HepG2 (cell line): ENCODE data around the gene DLX1. TPM values are rescaled to one million over a fixed set of nuclear protein-coding genes. Genes with fewer than 3 reads are reported as not detected.

ENCODE experiments used
- ATAC-seq: fragments of 200-7000 bp; cut with Tn5 transposase; 3 replicates; pipeline ENCODE4 v1.9.1; 2020; ENCODE audit warnings: mild to moderate bottlenecking, moderate library complexity
- BruUV-seq: library from RNA; stranded (reverse); fragments of 400-500 nt; replicated peaks from 2 replicates; lab custom pipeline; 2021; lab: Mats Ljungman, UMichigan
- CTCF ChIA-PET: fragments of 300-600 bp; formaldehyde crosslinking; extraction: SDS; loops from one replicate; lab custom pipeline; 2021; ENCODE audit warnings: low total read pairs, inconsistent platforms, low intra/inter-chr PET ratio; lab: Yijun Ruan, JAX
- POLR2A ChIA-PET: fragments of 350-600 bp; sonication (Branson Sonifier 250); formaldehyde crosslinking; loops from one replicate; lab custom pipeline; 2020; ENCODE audit warnings: antibody characterized with exemption, inconsistent platforms; lab: Yijun Ruan, JAX
- DNase-seq: peaks from one replicate; pipeline ENCODE4 v3.0.0-alpha.2; 2015; ENCODE audit warnings: low spot score
- FAIRE-seq: peaks from 3 replicates; lab custom pipeline; 2011; peaks lifted over from hg19 to GRCh38; lab: Jason Lieb, UNC
- H2AFZ ChIP-seq: one replicate; pipeline ENCODE4 v1.6.1; 2011; ENCODE audit warnings: low read length, inconsistent platforms
- H3K27ac ChIP-seq: fragments of 300-600 bp; 3 replicates; pipeline ENCODE4 v1.8.0; 2011; ENCODE audit warnings: mixed run types, mild to moderate bottlenecking, mixed read lengths, low read length, inconsistent platforms; ENCODE audit not compliant: insufficient read depth; ENCODE audit errors: extremely low read length
- H3K27me3 ChIP-seq, 2 experiments: fragments of 200-600 bp in 1 of 2; 2 replicates in 1 of 2; 3 replicates in 1 of 2; pipeline versions ENCODE4 v1.6.0 to v1.8.0; 2011; ENCODE audit warnings: low read length in 2 of 2, mild to moderate bottlenecking in 2 of 2, moderate library complexity in 2 of 2, inconsistent platforms in 1 of 2; ENCODE audit not compliant: insufficient read depth in 2 of 2, control insufficient read depth in 1 of 2
- H3K36me3 ChIP-seq, 2 experiments: fragments of 200-600 bp in 1 of 2; replicated peaks in 1 of 2; 2 replicates in 1 of 2; 3 replicates in 1 of 2; pipeline versions ENCODE4 v1.5.1 to v1.8.0; 2011; ENCODE audit warnings: low read length in 2 of 2, inconsistent platforms in 1 of 2; ENCODE audit not compliant: insufficient read depth in 2 of 2, control insufficient read depth in 1 of 2
- H3K4me1 ChIP-seq: 2 replicates; pipeline ENCODE4 v1.5.1; 2012; ENCODE audit warnings: low read length, inconsistent platforms; ENCODE audit not compliant: insufficient read depth
- H3K4me2 ChIP-seq: 2 replicates; pipeline ENCODE4 v1.6.0; 2011; ENCODE audit warnings: low read depth, low read length, inconsistent platforms
- H3K4me3 ChIP-seq, 3 experiments: fragments of 200-600 bp in 1 of 3; sonication (generic), shearing (Covaris generic) in 1 of 3; replicated peaks in 1 of 3; 2 replicates each; pipeline ENCODE4 v1.5.1; 2011 to 2016; ENCODE audit warnings: low read length in 3 of 3, inconsistent platforms in 2 of 3, low read depth in 2 of 3, mild to moderate bottlenecking in 2 of 3, control low read depth in 1 of 3, mixed read lengths in 1 of 3; ENCODE audit not compliant: insufficient read depth in 1 of 3
- H3K79me2 ChIP-seq: one replicate; pipeline ENCODE4 v1.6.1; 2011; ENCODE audit warnings: low read length, inconsistent platforms; ENCODE audit not compliant: insufficient read depth
- H3K9ac ChIP-seq: 2 replicates; pipeline ENCODE4 v1.6.0; 2011; ENCODE audit warnings: mild to moderate bottlenecking, low read depth, low read length, inconsistent platforms; ENCODE audit not compliant: insufficient read depth
- H3K9me3 ChIP-seq: 2 replicates; pipeline ENCODE4 v1.5.1; 2012; ENCODE audit warnings: mild to moderate bottlenecking, low read length
- H4K20me1 ChIP-seq: 2 replicates; pipeline ENCODE4 v1.6.0; 2011; ENCODE audit warnings: inconsistent platforms, mild to moderate bottlenecking, low read length, moderate library complexity; ENCODE audit not compliant: insufficient read depth
- AGO1 ChIP-seq: fragments of 200-400 bp; formaldehyde crosslinking; IDR thresholded peaks from 2 replicates; pipeline ENCODE4 v1.6.1; 2017; ENCODE audit warnings: mild to moderate bottlenecking, low read depth, low read length, moderate library complexity; ENCODE audit not compliant: poor library complexity, severe bottlenecking
- ARID2 ChIP-seq: sonication (generic); formaldehyde crosslinking; IDR thresholded peaks from 2 replicates; pipeline ENCODE4 v1.8.1; 2022; ENCODE audit warnings: mild to moderate bottlenecking, missing genetic modification reagents, borderline replicate concordance
- BORCS8-MEF2B ChIP-seq: sonication (generic); formaldehyde crosslinking; IDR thresholded peaks from 2 replicates; pipeline ENCODE4 v1.8.0; 2022; ENCODE audit warnings: mild to moderate bottlenecking, missing genetic modification reagents
- CBX2 ChIP-seq, 2 experiments: fragments of 200-600 bp in 1 of 2; sonication (generic); formaldehyde crosslinking in 1 of 2; IDR thresholded peaks; 2 replicates each; pipeline versions ENCODE4 v1.7.0 to v1.8.1; 2018 to 2022; ENCODE audit warnings: low read depth in 2 of 2, low read length in 1 of 2, mild to moderate bottlenecking in 1 of 2, missing genetic modification reagents in 1 of 2
- GLI4 ChIP-seq: sonication (generic); formaldehyde crosslinking; IDR thresholded peaks from 2 replicates; pipeline ENCODE4 v1.5.1; 2020; ENCODE audit warnings: missing genetic modification reagents, mild to moderate bottlenecking, moderate library complexity, borderline replicate concordance
- KLF15 ChIP-seq: sonication (generic); formaldehyde crosslinking; IDR thresholded peaks from 2 replicates; pipeline ENCODE4 v1.8.1; 2023; ENCODE audit warnings: borderline replicate concordance, mild to moderate bottlenecking, inconsistent platforms, missing genetic modification reagents, mixed read lengths
- ZNF292 ChIP-seq: sonication (generic); formaldehyde crosslinking; IDR thresholded peaks from 2 replicates; pipeline ENCODE4 v1.8.1; 2022; ENCODE audit warnings: mild to moderate bottlenecking, low read depth, missing genetic modification reagents, borderline replicate concordance
- ZNF800 ChIP-seq: sonication (generic); formaldehyde crosslinking; IDR thresholded peaks from 2 replicates; pipeline ENCODE4 v1.4.0; 2020; ENCODE audit warnings: missing genetic modification reagents
- WGBS: methylation state at CpG from one replicate; pipeline ENCODE4 v1.1.6; 2017; ENCODE audit warnings: low lambda C conversion rate; 5-methylcytosine and 5-hydroxymethylcytosine counted together
- in situ Hi-C: cut with HindIII; loops from 2 replicates; pipeline ENCODE4 v1.10.0; 2017; ENCODE audit warnings: low pct_unique_long_range_greater_than_20kb; ENCODE audit not compliant: extremely low pct_ligation_motif_present
- intact Hi-C: fragments of 100-400 bp; cut with micrococcal nuclease; formaldehyde crosslinking; loops from one replicate; pipeline ENCODE4 v1.10.0; 2022; ENCODE audit not compliant: unreplicated experiment
- polyA plus RNA-seq, 8 experiments: library from polyadenylated mRNA; depleted of rRNA in 3 of 8; stranded (reverse) in 7 of 8; unstranded in 1 of 8; fragments of >200 nt; fragmentation: Illumina TruSeq in 4 of 8; extraction: Trizol in 4 of 8; gene quantifications; 2 replicates each; pipeline versions ENCODE4 v1.2.1 to v1.2.3, GENCODE V29; 2011 to 2016; ENCODE audit warnings: low read depth in 4 of 8, missing spikeins in 1 of 8, mixed read lengths in 1 of 8; ENCODE audit not compliant: insufficient read depth in 1 of 8
- total RNA-seq, 5 experiments: library from RNA; depleted of rRNA; stranded (reverse); fragments of >200 nt; fragmentation: Illumina TruSeq; extraction: Trizol; gene quantifications; 2 replicates each; pipeline ENCODE4 v1.2.3, GENCODE V29; 2016; ENCODE audit warnings: low read depth in 1 of 5
- TF ChIP-seq, protein P1 (sequence below): sonication (generic); formaldehyde crosslinking; IDR thresholded peaks from 2 replicates; pipeline ENCODE4 v1.4.0; 2020; ENCODE audit warnings: missing genetic modification reagents
- TF ChIP-seq, protein P2 (sequence below): sonication (generic); formaldehyde crosslinking; IDR thresholded peaks from 2 replicates; pipeline ENCODE4 v1.4.0; 2020; ENCODE audit warnings: missing genetic modification reagents

DLX1 gene
- total and polyA plus RNA-seq, 2 of the 13 experiments (the other 11 are each of a cell fraction or from before 2014, with no cell fraction given) = 0.18 to 0.86 TPM

DNA sequence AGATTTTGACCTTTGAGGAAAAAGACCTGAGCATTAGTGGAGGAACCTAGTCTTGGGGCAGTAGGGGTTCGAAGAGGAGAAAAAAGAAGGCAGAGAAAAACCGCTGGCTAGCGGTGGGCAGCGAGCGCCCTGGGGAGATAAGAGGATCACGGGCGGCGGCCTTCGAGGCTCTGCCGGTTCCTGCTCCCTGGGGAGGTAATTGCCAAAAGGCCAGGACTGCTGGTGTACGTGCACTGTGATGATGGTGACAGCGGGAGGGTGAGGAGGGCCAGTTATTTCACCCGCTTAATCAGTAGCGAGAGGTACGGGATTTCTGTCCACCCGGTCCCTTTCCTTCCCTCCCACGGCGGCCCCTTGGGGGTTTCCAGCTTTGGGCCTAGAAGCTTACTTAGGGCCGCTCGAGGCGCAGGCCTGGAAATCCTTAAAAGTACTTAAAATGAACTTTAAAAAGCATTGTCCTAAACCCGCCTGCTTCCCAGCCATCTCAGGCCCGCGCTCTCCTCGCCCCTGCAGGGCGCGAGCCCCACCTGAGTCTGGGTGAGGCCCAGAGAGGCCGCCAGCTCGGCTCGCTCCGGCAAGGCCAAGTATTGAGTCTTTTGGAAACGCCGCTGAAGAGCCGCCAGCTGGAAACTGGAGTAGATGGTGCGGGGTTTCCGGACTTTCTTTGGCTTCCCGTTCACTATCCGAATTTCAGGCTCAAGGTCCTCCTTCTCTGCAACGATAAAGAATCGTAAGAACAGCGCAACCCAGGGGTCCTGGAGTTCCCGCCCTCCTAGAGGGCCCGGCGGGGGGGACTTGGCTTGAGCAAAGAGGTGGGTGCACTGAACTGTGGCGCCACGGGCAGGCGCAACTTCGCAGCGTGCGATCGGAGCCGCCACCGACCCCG lies 15.9 kb downstream of the DLX1 start:
- no peaks in the 10 kb centered on the region for H3K36me3 ChIP-seq
- no peak for DNase-seq
- 54% methylated on average over 54 of the region's 54 CpGs for WGBS
- ATAC-seq = peak; percentile 1
- ChIA-PET CTCF (no interaction called here), POLR2A (interaction anchor here (0.9 to 2.8 kb wide), 9 partner anchors 10 to 413 kb away, joined by 3 to 42 read pairs (median 7); partner anchors contain the start of genes DLX1, DYNC1I2 and SLC25A12)
- H3K79me2 ChIP-seq = no peaks in the 10 kb centered on the region
- H3K4me3 ChIP-seq = peak overlapping the region; percentile 61 to 75 (median 65)
- peaks cover 76% of the 10 kb centered on the region for H3K4me1 ChIP-seq
- no peak for FAIRE-seq
- peak overlapping the region; percentile 99 for H3K4me2 ChIP-seq
- H3K9ac ChIP-seq = peak overlapping the region; percentile 47
- H3K27ac ChIP-seq = no peak overlapping the region
- in situ Hi-C loops = loop anchor here (5.0 to 10.0 kb wide), 2 partner anchors 104 to 306 kb away; partner anchors contain the start of gene METAP1D
- intact Hi-C loops = loop anchor here (10.0 kb wide), 1 partner anchor 1126 kb away; no protein-coding TSS in a partner anchor
- peaks cover 14 to 46% of the 10 kb centered on the region in 2 experiments for H3K27me3 ChIP-seq
- H3K9me3 ChIP-seq = no peaks in the 10 kb centered on the region
- BruUV-seq = no TSS peak
- no peak overlapping the region for H2AFZ ChIP-seq
- H4K20me1 ChIP-seq = no peaks in the 10 kb centered on the region; the same call in 1 of the 2 replicates
- TF ChIP-seq, protein P1, sequence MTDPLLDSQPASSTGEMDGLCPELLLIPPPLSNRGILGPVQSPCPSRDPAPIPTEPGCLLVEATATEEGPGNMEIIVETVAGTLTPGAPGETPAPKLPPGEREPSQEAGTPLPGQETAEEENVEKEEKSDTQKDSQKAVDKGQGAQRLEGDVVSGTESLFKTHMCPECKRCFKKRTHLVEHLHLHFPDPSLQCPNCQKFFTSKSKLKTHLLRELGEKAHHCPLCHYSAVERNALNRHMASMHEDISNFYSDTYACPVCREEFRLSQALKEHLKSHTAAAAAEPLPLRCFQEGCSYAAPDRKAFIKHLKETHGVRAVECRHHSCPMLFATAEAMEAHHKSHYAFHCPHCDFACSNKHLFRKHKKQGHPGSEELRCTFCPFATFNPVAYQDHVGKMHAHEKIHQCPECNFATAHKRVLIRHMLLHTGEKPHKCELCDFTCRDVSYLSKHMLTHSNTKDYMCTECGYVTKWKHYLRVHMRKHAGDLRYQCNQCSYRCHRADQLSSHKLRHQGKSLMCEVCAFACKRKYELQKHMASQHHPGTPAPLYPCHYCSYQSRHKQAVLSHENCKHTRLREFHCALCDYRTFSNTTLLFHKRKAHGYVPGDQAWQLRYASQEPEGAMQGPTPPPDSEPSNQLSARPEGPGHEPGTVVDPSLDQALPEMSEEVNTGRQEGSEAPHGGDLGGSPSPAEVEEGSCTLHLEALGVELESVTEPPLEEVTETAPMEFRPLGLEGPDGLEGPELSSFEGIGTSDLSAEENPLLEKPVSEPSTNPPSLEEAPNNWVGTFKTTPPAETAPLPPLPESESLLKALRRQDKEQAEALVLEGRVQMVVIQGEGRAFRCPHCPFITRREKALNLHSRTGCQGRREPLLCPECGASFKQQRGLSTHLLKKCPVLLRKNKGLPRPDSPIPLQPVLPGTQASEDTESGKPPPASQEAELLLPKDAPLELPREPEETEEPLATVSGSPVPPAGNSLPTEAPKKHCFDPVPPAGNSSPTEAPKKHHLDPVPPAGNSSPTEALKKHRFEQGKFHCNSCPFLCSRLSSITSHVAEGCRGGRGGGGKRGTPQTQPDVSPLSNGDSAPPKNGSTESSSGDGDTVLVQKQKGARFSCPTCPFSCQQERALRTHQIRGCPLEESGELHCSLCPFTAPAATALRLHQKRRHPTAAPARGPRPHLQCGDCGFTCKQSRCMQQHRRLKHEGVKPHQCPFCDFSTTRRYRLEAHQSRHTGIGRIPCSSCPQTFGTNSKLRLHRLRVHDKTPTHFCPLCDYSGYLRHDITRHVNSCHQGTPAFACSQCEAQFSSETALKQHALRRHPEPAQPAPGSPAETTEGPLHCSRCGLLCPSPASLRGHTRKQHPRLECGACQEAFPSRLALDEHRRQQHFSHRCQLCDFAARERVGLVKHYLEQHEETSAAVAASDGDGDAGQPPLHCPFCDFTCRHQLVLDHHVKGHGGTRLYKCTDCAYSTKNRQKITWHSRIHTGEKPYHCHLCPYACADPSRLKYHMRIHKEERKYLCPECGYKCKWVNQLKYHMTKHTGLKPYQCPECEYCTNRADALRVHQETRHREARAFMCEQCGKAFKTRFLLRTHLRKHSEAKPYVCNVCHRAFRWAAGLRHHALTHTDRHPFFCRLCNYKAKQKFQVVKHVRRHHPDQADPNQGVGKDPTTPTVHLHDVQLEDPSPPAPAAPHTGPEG (CRISPR knock-in tag) = 0 out of 2 replicates have a peak, but pooled peaks have one; percentile 18
- TF ChIP-seq BORCS8-MEF2B (CRISPR knock-in tag) (0 out of 2 replicates have a peak, but pooled peaks have one; percentile 1), KLF15 (CRISPR knock-in tag) (no peak), GLI4 (CRISPR knock-in tag) (no peak), CBX2 (IDR thresholded peaks at IDR 0.05; ENCODE audit: low read depth, low read length) (no peak), CBX2 (CRISPR knock-in tag; IDR thresholded peaks at IDR 0.05; ENCODE audit: low read depth) (0 out of 2 replicates have a peak, but pooled peaks have one; percentile 56), ZNF292 (CRISPR knock-in tag) (peak; percentile 48; the same call in 1 of the 2 replicates), ZNF800 (CRISPR knock-in tag) (0 out of 2 replicates have a peak, but pooled peaks have one; percentile 71), AGO1 (no peak), ARID2 (CRISPR knock-in tag) (no peak)
- TF ChIP-seq, protein P2, sequence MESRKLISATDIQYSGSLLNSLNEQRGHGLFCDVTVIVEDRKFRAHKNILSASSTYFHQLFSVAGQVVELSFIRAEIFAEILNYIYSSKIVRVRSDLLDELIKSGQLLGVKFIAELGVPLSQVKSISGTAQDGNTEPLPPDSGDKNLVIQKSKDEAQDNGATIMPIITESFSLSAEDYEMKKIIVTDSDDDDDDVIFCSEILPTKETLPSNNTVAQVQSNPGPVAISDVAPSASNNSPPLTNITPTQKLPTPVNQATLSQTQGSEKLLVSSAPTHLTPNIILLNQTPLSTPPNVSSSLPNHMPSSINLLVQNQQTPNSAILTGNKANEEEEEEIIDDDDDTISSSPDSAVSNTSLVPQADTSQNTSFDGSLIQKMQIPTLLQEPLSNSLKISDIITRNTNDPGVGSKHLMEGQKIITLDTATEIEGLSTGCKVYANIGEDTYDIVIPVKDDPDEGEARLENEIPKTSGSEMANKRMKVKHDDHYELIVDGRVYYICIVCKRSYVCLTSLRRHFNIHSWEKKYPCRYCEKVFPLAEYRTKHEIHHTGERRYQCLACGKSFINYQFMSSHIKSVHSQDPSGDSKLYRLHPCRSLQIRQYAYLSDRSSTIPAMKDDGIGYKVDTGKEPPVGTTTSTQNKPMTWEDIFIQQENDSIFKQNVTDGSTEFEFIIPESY = 0 out of 2 replicates have a peak, but pooled peaks have one; percentile 13
